ENCODE results near the gene KCNH8. TPM values are rescaled to one million over a fixed set of nuclear protein-coding genes. Genes with fewer than 3 reads are reported as not detected.

Gene KCNH8
- total RNA-seq, 1 experiment from 2014 or later = 3.7 TPM

GRCh38 chr3:19539518-19540392 is 391.4 kb downstream of the KCNH8 start:
- no peak for DNase-seq
- Histone ChIP-seq H2AFZ (ENCODE audit: low read length) (no peak overlapping the region), H3K4me1 (ENCODE audit: insufficient read depth, low read length) (no peaks in the 10 kb centered on the region), H2BK20ac (ENCODE audit: low read depth, low read length, poor library complexity, severe bottlenecking) (no peak overlapping the region), H3K79me1 (ENCODE audit: insufficient read depth, low read depth, low read length, poor library complexity, severe bottlenecking) (no peaks in the 10 kb centered on the region), H3T11ph (ENCODE audit: low read length) (no peak overlapping the region), H4K91ac (ENCODE audit: insufficient read length, low read depth, low read length) (no peak overlapping the region), H3K4me2 (ENCODE audit: insufficient read depth, insufficient read length, low read length) (no peak overlapping the region), H3K27ac (ENCODE audit: insufficient read length, low read depth, low read length) (no peak overlapping the region), H3K4ac (ENCODE audit: low read depth, low read length) (no peak overlapping the region), H2BK5ac (ENCODE audit: insufficient read length, low read length) (no peak overlapping the region), H2BK12ac (ENCODE audit: insufficient read length, low read depth, low read length) (no peak overlapping the region), H3K9me3 (ENCODE audit: control insufficient read depth, low read depth, low read length) (no peaks in the 10 kb centered on the region), H2BK120ac (ENCODE audit: low read depth, low read length, poor library complexity, severe bottlenecking) (no peak overlapping the region), H4K8ac (replicated peaks; ENCODE audit: insufficient read length, low read depth, low read length) (no peak overlapping the region), H3K23ac (ENCODE audit: insufficient read length, low read depth, low read length) (no peak overlapping the region), H3K23me2 (ENCODE audit: insufficient read length, low read depth, low read length, poor library complexity, severe bottlenecking) (no peaks in the 10 kb centered on the region), H3K56ac (ENCODE audit: insufficient read length, low read depth, low read length) (no peak overlapping the region), H2AK5ac (ENCODE audit: insufficient read length, low read length) (no peak overlapping the region), H3K79me2 (ENCODE audit: insufficient read depth, low read length) (no peaks in the 10 kb centered on the region), H4K5ac (ENCODE audit: insufficient read length, low read depth, low read length) (no peak overlapping the region), H2BK15ac (ENCODE audit: low read depth, low read length) (no peak overlapping the region), H4K20me1 (ENCODE audit: control insufficient read depth, insufficient read depth, insufficient read length) (no peaks in the 10 kb centered on the region), H3K27me3 (ENCODE audit: insufficient read depth, low read length) (no peaks in the 10 kb centered on the region), H3K9ac (ENCODE audit: extremely low read depth, insufficient read length, low read length) (no peak overlapping the region), H3K18ac (ENCODE audit: insufficient read length, low read depth, low read length) (no peak overlapping the region), H3K14ac (ENCODE audit: insufficient read depth, low read length) (no peak overlapping the region)
- H3K27ac Mint-ChIP-seq = no peak overlapping the region
- no peaks in the 10 kb centered on the region for H3K9me3 Mint-ChIP-seq
- no peak overlapping the region for H3K4me3 Mint-ChIP-seq
- no peaks in the 10 kb centered on the region for H3K36me3 Mint-ChIP-seq (ENCODE audit: insufficient read depth in 1 of 3, low read depth in 3 of 3)
- no peak for TF ChIP-seq CTCF (conservative IDR thresholded peaks at IDR 0.05)
- no peaks in the 10 kb centered on the region for H3K27me3 Mint-ChIP-seq (ENCODE audit: low read depth)
- no CpG with 5 or more reads among the region's 2 CpGs for WGBS (ENCODE audit: extremely low coverage, insufficient read length, low lambda C conversion rate)
- H3K4me1 Mint-ChIP-seq = peaks cover 2 to 3% of the 10 kb centered on the region in 2 experiments; a peak in 1 of 4 replicates
